ENCODE data around the gene CPLX3.

DNA sequence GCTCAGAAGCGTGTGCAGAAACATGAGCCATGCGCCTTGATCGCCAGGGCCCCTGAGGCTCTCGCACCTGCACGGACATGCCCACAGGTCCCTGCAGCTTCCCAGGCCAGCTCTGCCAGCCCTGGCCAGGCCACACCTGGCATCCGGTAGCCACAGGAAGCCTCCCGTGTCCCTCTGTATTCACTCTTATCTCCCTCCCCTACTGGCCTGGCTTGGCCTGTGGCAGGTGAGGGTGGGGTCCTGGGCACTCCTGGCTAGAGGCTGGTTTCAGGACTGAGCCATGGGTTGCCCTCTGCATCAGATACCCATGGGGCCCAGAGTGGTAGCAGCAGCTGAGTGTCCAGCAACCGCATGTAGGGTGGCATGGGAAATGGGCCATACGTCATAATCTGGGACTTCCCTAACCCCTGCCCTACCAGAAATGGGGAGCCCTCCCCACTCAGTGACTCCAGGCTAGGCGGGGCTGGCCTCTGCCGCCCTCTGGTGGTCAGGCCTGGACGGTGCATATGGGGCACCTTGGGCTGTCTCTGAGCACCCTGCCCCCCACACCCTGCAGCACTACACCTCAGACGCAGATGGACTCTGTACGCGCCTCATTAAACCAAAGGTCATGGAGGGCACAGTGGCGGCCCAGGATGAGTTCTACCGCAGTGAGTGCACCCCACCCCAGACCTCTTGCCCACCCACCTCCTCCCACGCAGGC lies 26.4 kb upstream of the CPLX3 start:
- TF ChIP-seq RAD21 (IDR thresholded peaks at IDR 0.05; ENCODE audit: low read depth) (peak; percentile 94), TEAD4 (IDR thresholded peaks at IDR 0.05) (no peak), EP300 (IDR thresholded peaks at IDR 0.05; ENCODE audit: borderline replicate concordance) (no peak), EGR1 (IDR thresholded peaks at IDR 0.05) (no peak), YY1 (IDR thresholded peaks at IDR 0.05; ENCODE audit: low read depth) (no peak), NFIC (IDR thresholded peaks at IDR 0.05) (no peak), CEBPB (IDR thresholded peaks at IDR 0.05) (no peak), FOXM1 (IDR thresholded peaks at IDR 0.05; ENCODE audit: borderline replicate concordance, low read depth) (no peak), TCF12 (IDR thresholded peaks at IDR 0.05; ENCODE audit: low read depth) (peak; percentile 25; the same call in 1 of the 2 replicates), TAF1 (IDR thresholded peaks at IDR 0.05; ENCODE audit: low read depth) (no peak)
- TF ChIP-seq, protein P1, sequence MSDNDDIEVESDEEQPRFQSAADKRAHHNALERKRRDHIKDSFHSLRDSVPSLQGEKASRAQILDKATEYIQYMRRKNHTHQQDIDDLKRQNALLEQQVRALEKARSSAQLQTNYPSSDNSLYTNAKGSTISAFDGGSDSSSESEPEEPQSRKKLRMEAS (IDR thresholded peaks at IDR 0.05) = no peak
- TF ChIP-seq, protein P2, sequence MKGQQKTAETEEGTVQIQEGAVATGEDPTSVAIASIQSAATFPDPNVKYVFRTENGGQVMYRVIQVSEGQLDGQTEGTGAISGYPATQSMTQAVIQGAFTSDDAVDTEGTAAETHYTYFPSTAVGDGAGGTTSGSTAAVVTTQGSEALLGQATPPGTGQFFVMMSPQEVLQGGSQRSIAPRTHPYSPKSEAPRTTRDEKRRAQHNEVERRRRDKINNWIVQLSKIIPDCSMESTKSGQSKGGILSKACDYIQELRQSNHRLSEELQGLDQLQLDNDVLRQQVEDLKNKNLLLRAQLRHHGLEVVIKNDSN (IDR thresholded peaks at IDR 0.05) = no peak
- TF ChIP-seq, protein P3, sequence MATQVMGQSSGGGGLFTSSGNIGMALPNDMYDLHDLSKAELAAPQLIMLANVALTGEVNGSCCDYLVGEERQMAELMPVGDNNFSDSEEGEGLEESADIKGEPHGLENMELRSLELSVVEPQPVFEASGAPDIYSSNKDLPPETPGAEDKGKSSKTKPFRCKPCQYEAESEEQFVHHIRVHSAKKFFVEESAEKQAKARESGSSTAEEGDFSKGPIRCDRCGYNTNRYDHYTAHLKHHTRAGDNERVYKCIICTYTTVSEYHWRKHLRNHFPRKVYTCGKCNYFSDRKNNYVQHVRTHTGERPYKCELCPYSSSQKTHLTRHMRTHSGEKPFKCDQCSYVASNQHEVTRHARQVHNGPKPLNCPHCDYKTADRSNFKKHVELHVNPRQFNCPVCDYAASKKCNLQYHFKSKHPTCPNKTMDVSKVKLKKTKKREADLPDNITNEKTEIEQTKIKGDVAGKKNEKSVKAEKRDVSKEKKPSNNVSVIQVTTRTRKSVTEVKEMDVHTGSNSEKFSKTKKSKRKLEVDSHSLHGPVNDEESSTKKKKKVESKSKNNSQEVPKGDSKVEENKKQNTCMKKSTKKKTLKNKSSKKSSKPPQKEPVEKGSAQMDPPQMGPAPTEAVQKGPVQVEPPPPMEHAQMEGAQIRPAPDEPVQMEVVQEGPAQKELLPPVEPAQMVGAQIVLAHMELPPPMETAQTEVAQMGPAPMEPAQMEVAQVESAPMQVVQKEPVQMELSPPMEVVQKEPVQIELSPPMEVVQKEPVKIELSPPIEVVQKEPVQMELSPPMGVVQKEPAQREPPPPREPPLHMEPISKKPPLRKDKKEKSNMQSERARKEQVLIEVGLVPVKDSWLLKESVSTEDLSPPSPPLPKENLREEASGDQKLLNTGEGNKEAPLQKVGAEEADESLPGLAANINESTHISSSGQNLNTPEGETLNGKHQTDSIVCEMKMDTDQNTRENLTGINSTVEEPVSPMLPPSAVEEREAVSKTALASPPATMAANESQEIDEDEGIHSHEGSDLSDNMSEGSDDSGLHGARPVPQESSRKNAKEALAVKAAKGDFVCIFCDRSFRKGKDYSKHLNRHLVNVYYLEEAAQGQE (IDR thresholded peaks at IDR 0.05; ENCODE audit: low read depth) = no peak
